ENCODE measurements around the gene GADL1. TPM values are rescaled to one million over a fixed set of nuclear protein-coding genes. Genes with fewer than 3 reads are reported as not detected.

The GADL1 gene
- total RNA-seq, 1 donor from 2014 or later: 0.27 TPM

DNA sequence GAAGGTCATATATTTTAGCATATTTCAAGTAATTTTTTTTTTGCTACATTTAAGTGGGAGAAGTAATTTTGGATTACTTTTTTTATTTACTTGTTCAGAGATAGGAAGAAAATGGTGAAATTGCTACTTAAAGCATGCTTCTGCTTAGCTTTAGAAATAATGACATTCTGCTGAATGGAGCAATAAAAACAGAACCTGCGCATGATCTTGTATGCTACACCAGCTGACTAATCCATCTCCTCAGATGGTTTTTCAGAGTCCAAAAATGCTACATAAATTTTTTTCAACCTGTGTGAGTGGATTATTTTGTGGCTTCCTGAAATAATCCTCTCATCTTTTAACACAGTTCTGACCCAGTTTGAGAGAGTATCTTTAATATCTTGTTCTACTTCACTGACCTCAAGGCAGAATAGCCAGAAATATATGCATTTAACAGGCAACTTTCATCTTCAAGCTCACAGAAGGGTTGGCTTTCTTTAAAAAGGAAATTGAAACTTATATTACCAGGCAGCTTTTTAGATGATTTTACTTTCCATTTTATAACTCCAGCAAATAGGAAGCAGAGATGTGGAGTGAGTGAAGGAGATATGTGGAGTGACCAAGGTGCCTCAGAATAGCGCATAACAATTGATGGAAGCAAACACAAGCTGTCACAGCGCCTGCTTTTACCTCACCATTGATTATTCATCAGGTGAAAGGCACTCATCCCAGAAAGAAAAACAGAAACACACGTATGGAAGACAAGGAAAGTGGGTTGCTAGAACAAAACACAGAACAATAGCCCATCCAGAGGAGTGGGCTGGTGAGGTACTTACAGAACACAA lies 151.5 kb downstream of the GADL1 start:
- intact Hi-C loops (cut with DNase I): no loop called here
- DNase-seq (ENCODE audit: low spot score) (no peak), ATAC-seq (no peak)

DNA sequence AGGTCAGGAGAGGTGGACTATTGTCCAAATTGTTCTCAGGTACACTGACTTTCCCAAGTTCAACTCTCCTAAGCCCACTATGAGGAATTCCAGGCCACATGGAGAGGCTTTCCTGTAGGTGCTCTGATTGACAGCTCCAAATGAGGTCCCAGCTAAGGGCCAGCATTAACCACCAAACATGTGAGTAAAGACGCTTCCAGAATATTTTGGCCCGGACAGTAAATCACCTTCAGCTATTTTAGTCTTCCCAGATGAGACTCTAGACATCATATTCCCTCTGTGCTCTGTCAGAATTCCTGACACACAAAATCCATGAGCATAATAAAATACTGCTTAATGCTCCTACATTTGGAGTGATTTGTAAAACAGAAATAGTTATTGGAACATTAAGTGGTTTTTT lies 152.6 kb downstream of the GADL1 start:
- ATAC-seq: no peak
- no peak for DNase-seq (ENCODE audit: low spot score)
- intact Hi-C loops (cut with DNase I): no loop called here

DNA sequence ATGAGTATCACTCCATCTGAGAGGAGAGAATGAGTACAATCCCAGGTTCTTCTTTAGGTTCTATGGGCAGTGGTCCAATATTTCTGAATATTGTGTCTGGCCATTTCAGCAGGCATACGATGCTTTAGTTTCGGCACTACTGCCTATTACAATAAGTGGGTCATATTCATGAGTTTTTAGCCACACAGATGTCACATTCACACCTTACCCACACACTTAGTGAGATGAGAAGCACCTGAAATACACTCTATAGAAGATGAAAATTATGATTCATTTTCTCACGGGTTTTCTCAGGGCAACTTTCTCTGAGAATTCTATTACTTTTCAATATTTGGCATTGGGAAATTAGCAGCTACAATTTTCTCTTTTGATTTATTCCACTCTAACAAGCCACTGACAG lies 155.9 kb downstream of the GADL1 start:
- no peak for DNase-seq (ENCODE audit: low spot score)

GRCh38 chr3:30737743-30738499 lies 156.5 kb downstream of the GADL1 start:
- intact Hi-C loops (cut with DNase I): no loop called here
- ATAC-seq (no peak), DNase-seq (ENCODE audit: low spot score) (no peak)

More for the DNA sequence above, 155.9 kb downstream of the GADL1 start:
- no peak for ATAC-seq
- intact Hi-C loops (cut with DNase I): no loop called here

- ATAC-seq (no peak), DNase-seq (ENCODE audit: low spot score) (no peak)
- intact Hi-C loops (cut with DNase I): no loop called here
Observed at GRCh38 chr3:30733696-30734095, 160.8 kb downstream of the GADL1 start.

DNA sequence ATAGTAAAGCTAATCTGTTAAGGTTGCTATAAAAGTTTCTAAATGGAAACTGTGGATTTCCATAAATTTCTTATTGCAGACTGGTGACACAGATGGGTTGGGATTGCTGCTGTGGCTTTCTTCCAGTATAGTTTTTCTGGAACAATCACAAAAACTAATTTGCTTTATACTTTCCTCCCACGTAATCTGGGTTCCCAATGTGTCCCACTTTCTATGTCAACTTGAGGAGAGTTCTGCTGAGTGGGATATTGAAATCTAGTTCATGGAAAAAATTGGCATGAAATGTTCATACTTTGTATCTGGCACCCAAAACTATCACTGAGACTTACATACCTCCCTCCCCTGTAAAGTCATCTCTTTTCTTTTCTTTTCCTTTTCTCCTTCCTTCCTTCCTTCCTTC lies 161.3 kb downstream of the GADL1 start:
- ATAC-seq (no peak), DNase-seq (ENCODE audit: low spot score) (no peak)
- intact Hi-C loops (cut with DNase I): no loop called here

DNA sequence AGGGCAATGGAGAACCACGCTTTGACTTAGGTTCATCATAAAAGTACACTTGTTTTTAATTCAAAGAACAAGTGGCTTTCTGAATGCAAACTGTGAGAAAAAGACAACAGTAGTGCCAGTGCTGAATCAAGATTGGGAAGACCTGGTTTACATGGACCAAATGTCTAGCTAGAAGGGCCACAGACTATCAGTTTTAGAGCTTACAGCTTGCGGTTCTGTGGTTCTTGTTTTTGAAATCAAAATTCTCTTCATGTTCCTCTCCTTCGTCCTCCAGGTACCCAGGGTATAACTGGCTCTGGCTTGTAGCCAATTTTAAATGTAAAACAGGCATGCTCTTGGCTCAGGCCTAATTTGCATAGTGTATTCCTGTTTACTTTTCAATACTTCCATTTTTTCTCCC lies 163.5 kb downstream of the GADL1 start:
- DNase-seq (ENCODE audit: low spot score) (no peak), ATAC-seq (no peak)
- intact Hi-C loops (cut with DNase I): no loop called here

DNA sequence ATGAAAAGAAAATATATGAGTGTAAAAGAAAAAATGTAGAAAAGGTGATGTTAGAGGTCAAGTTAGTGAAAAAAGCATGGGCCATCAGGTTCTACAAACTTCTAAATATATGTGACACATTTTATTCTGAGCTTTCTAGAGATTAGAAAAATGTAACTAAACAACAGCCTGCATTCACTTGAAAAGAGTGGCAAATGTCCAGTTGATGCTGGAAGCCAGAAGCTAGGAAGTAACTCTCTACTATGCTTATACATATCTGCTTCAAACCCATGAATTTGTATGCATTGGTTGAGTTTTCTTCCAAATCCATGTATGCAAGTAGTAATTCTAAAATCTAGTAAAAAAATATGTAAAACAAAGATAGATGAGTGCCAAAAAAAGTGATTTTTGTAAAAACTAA lies 164.5 kb downstream of the GADL1 start:
- DNase-seq (ENCODE audit: low spot score) (no peak), ATAC-seq (no peak)
- intact Hi-C loops (cut with DNase I): no loop called here

DNA sequence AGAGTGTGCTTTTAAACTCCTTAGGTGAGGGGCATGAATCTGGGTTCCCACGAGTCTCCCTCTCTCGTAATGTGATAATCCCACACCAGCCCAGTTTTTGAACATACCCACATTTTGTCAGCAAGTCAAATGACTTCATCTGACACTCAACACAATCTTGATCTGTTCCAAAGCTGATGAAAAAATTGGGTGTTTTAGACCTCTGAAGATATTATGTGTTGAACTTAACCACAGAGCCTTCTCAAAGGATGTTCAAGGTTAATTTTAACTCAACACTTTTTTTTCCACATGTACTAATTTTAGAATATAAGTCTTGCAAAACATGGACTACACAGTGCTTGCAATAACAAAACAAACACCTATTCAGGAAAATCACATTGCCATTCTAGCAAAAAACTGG lies 164.9 kb downstream of the GADL1 start:
- ATAC-seq (no peak), DNase-seq (ENCODE audit: low spot score) (no peak)
- intact Hi-C loops (cut with DNase I): no loop called here

DNA sequence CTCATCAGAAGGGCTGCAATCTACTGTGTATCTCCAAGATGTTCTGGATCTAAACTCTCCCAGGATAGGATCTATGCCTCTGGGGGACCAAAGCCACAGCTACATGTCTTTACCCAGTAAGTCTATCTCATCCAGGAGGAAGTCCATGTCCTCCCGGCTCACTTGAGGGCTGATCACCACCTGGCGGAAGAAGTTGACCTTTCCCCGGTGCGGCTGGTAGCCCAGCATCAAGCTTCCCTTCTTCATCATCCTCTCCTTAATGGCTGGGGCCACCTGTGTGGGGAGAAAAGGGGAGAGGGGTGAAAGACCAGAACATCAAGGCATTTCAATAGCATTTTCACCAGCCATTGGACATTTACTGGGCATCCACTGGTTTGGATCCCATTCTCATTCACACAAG lies 166.3 kb downstream of the GADL1 start:
- ATAC-seq: no peak
- DNase-seq (ENCODE audit: low spot score): no peak

DNA sequence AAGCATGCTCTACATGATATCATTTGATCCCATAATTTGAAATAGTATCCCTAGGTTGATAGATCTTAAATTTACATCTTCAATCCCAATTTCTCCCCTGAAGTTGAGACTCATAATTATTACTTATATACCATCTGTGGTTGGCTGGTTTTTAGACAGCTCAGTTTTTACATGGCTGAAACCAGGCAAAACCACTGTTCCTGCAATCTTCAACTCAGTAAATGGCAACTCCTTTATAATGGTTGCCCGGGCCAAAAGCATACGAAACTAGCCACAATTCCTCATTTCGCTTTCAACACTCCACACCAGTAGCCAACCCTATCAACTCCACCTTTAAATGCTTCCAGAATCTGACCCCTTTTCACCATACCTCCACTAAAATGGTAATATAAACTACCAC lies 169.6 kb downstream of the GADL1 start:
- no peak for DNase-seq (ENCODE audit: low spot score)
- intact Hi-C loops (cut with DNase I): no loop called here
- no peak for ATAC-seq

More for the DNA sequence above, 166.3 kb downstream of the GADL1 start:
- intact Hi-C loops (cut with DNase I): no loop called here

- ATAC-seq (no peak), DNase-seq (ENCODE audit: low spot score) (no peak)
- intact Hi-C loops (cut with DNase I): no loop called here
Observed at GRCh38 chr3:30723211-30723610, 171.2 kb downstream of the GADL1 start.

DNA sequence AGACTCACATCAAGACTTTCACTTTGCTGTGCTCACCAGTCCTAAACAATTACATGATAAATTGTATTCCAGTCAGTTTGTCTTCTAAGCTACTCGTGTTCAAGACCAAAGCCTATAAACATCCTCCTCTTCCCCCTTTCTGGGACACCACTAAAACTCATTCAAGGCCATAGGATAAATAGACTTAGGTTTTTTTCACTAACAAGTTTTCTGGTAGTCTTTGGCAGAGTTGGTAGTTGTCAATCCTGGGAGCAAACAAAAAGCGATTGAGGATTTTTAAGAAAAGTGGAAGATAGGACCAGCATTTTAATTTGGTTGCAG lies 173.2 kb downstream of the GADL1 start:
- no peak for ATAC-seq
- intact Hi-C loops (cut with DNase I): no loop called here
- no peak for DNase-seq (ENCODE audit: low spot score)

DNA sequence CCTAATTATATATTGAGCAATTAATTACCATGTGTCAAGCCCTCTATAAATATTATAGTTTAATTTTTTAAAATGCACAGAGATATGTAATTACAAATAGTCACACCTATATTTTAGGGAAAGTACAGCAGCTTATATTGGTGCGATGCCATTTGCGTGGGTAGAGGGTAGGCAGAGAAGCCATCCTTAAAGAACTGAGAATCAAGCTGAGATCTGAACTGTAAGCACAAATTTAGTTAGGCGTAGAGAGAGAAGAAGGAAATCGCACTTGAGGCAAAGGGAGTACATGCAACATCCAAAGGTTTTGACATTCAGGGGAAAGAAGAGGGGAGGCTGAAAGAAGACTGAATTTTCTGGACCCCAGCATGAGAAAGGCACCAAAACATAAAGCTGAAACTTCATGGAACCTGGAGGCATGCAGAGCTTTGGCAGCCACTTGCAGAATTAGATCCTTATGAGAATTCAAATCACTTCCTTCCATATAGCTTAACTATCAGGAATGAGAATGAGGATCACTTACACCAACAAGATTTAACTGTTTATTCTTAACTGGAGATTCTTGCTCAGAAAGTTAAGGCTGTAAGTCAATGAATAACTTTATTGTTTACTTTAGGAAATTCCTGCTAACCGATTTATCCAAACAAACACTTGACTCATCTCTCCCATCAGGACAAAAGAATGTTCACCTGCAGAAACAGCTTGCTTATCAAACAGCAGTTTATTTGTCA lies 173.7 kb downstream of the GADL1 start:
- no peak for ATAC-seq
- intact Hi-C loops (cut with DNase I): no loop called here
- DNase-seq (ENCODE audit: low spot score): no peak

- intact Hi-C loops (cut with DNase I): no loop called here
- ATAC-seq: no peak
Observed at GRCh38 chr3:30719536-30719935, 174.9 kb downstream of the GADL1 start.

DNA sequence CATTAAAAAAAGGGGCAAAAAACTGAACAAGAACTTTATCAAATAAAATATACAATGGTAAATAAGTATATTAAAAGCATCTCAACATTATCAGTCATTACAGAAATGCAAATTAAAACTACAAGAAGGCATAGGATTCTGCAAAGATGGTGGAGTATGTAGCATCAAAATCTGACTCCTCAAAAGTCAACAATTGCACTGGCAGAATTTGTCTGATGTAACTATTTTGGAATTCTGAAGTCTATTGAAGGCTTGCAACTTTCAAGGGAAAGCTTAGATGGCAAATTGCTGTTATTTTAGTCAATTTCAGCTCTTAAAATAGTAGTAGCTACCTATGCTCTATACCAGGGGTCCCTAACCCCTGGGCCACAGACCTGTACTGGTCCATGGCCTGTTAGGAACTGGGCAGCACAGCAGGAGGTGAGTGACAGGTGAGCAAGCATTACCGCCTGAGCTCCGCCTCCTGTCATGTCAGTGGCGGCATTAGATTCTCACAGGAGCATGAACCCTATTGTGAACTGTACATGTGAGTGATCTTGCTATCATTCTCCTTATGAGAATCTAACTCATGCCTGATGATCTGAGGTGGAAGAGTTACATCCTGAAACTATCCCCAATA lies 180.5 kb downstream of the GADL1 start:
- no peak for ATAC-seq
- intact Hi-C loops (cut with DNase I): no loop called here
- DNase-seq (ENCODE audit: low spot score): no peak

More at GRCh38 chr3:30719536-30719935, 174.9 kb downstream of the GADL1 start:
- DNase-seq (ENCODE audit: low spot score): no peak

GRCh38 chr3:30712991-30713390 lies 181.5 kb downstream of the GADL1 start:
- DNase-seq (ENCODE audit: low spot score) (no peak), ATAC-seq (no peak)
- intact Hi-C loops (cut with DNase I): no loop called here

DNA sequence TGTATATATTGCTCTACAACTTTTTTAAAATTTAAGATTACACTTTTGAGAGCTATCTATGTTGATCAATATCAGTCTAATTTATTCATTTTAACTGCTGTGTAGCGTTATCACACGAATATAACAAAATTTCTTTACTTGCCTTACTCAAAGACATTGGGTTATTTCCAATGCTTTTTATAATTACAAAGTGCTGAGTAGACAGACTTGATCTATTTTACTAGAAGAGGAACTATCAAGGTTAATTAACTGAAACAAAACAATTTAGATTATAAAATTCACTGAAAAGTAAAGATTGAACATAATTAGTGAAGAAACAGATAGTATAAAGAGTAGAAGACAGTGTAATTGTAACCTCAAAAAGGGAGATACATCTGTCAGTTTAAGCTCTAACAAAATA lies 182.6 kb downstream of the GADL1 start:
- DNase-seq (ENCODE audit: low spot score): no peak
- no peak for ATAC-seq
- intact Hi-C loops (cut with DNase I): no loop called here

DNA sequence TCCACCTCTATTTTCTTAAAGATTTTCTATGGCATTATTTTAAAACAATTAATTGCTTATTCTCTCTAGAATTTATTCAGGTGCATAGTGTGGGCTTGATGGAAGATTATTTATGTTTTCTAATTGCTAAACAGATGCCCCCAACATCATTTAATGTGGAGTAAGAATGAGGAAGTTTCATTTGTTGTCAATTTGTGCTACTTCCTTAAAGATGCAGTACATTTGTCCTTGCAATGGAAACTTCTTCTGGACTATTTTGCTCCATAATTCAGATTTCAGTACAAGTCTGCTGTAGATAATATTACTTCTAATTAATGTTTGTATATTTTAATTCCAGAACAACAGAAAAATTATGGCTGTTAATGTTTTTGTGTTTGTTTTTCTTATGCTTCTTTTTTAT lies 183.3 kb downstream of the GADL1 start:
- intact Hi-C loops (cut with DNase I): no loop called here
- no peak for DNase-seq (ENCODE audit: low spot score)
- ATAC-seq: no peak

- no peak for ATAC-seq
- no peak for DNase-seq (ENCODE audit: low spot score)
- intact Hi-C loops (cut with DNase I): no loop called here
Observed at GRCh38 chr3:30710017-30710416, 184.4 kb downstream of the GADL1 start.

Measured in sciatic nerve (tissue), 2 donors.